Measurements from ENCODE around the gene ADAM10. TPM values are rescaled to one million over a fixed set of nuclear protein-coding genes. Genes with fewer than 3 reads are reported as not detected.

Gene ADAM10
- total RNA-seq, 6 donors from 2014 or later, result 64.5 to 139 (median 93.5) TPM

DNA sequence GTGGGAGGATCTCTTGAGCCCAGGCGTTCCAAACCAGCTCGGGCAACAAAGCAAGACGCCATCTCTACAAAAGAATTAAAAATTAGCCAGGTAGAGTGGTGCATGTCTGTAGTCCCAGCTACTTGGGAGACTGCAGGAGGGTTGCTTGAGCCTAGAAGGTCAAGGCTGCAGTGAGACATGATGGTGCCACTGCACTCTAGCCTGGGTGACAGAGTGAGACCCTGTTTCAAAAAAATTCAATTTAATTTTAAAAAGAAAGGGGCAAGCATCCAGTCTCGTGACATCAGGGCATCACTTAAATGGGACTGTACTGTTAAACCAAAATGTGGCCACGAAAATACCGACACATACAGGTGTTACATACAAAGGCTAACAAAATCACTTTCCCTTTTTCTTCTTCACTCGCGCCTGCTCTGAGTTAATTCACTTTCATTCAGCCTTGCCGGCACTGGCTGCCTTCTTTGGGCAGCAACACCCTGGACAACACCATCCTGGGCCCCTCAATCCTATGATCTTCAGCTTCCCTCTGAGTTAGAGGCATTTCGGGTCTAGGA lies 196.1 kb downstream of the ADAM10 start:
- no peaks in the 10 kb centered on the region for H3K36me3 ChIP-seq
- peaks cover 5 to 17% (median 9%) of the 10 kb centered on the region in 4 donors for H3K4me1 ChIP-seq
- WGBS, 2 donors, result 90 to 96% methylated on average over 10 of the region's 10 CpGs
- H3K27me3 ChIP-seq, result no peaks in the 10 kb centered on the region
- DNase-seq (no peak), ATAC-seq (ENCODE audit: low FRiP score in 2 of 2) (no peak)
- no peak overlapping the region for H3K27ac ChIP-seq
- H3K4me3 ChIP-seq, result no peak overlapping the region
- no peak for TF ChIP-seq POLR2AphosphoS5 (IDR thresholded peaks at IDR 0.05)
- TF ChIP-seq, protein P1, sequence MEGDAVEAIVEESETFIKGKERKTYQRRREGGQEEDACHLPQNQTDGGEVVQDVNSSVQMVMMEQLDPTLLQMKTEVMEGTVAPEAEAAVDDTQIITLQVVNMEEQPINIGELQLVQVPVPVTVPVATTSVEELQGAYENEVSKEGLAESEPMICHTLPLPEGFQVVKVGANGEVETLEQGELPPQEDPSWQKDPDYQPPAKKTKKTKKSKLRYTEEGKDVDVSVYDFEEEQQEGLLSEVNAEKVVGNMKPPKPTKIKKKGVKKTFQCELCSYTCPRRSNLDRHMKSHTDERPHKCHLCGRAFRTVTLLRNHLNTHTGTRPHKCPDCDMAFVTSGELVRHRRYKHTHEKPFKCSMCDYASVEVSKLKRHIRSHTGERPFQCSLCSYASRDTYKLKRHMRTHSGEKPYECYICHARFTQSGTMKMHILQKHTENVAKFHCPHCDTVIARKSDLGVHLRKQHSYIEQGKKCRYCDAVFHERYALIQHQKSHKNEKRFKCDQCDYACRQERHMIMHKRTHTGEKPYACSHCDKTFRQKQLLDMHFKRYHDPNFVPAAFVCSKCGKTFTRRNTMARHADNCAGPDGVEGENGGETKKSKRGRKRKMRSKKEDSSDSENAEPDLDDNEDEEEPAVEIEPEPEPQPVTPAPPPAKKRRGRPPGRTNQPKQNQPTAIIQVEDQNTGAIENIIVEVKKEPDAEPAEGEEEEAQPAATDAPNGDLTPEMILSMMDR (IDR thresholded peaks at IDR 0.05), result no peak
- no peak for TF ChIP-seq EP300 (IDR thresholded peaks at IDR 0.05)
- TF ChIP-seq POLR2A (IDR thresholded peaks at IDR 0.05), result no peak
- no peaks in the 10 kb centered on the region for H3K9me3 ChIP-seq

DNA sequence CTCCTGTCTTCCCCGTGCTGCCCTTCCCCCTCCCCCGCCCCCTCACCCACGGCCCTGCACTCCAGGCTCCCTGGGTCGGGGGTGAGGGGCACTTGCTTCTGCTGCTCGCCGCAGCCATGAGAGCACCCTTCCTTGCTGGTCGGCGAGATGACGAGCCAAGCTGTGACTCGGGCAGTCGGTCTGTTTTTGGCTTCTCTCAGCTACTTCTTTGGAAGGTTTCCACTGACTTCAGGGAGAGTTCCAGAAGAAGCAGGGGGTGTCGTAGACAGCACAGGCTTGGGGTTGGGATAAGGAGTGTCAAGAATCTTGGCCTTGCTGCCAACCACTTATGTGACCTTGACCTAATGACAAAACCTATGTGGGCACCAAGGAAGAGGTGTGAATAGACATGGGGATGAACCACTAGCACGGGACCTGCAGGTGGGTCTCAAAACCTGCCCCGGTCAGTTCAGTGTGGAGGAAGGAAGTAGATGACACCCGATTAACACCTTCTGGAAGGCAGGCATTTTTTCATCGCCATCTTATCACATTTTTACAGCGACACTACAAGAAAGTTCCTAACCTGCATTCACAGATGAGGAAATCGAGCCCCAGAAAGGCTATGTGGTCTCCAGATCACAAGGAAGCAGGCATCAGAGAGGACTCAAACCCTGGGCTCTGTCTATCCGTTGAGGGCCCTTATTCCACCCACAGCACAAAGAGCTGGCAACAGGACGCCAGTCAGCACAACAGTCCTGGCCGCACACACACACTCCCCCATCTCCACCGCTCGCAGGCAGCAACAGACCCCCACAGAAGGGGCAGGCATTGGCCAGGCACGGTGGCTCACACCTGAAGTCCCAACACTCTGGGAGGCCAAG lies 196.8 kb downstream of the ADAM10 start:
- Histone ChIP-seq H3K9me3 (no peaks in the 10 kb centered on the region), H3K4me3 (peak overlapping the region in 3 of 4 donors; percentile 6 to 34 (median 9)), H3K27ac (peak overlapping the region in 2 of 4 donors; percentile 62 to 77), H3K27me3 (no peaks in the 10 kb centered on the region), H3K36me3 (no peaks in the 10 kb centered on the region), H3K4me1 (peaks cover 5 to 17% (median 9%) of the 10 kb centered on the region in 4 donors)
- peak in 1 of 2 donors; percentile 38 for DNase-seq
- TF ChIP-seq POLR2AphosphoS5 (IDR thresholded peaks at IDR 0.05) (no peak), POLR2A (IDR thresholded peaks at IDR 0.05) (no peak), EP300 (IDR thresholded peaks at IDR 0.05) (no peak)
- TF ChIP-seq, protein P1 (IDR thresholded peaks at IDR 0.05), result no peak
- no peak for ATAC-seq (ENCODE audit: low FRiP score in 2 of 2)
- WGBS, 2 donors, result 81 to 83% methylated on average over 15 to 24 of the region's 24 CpGs

DNA sequence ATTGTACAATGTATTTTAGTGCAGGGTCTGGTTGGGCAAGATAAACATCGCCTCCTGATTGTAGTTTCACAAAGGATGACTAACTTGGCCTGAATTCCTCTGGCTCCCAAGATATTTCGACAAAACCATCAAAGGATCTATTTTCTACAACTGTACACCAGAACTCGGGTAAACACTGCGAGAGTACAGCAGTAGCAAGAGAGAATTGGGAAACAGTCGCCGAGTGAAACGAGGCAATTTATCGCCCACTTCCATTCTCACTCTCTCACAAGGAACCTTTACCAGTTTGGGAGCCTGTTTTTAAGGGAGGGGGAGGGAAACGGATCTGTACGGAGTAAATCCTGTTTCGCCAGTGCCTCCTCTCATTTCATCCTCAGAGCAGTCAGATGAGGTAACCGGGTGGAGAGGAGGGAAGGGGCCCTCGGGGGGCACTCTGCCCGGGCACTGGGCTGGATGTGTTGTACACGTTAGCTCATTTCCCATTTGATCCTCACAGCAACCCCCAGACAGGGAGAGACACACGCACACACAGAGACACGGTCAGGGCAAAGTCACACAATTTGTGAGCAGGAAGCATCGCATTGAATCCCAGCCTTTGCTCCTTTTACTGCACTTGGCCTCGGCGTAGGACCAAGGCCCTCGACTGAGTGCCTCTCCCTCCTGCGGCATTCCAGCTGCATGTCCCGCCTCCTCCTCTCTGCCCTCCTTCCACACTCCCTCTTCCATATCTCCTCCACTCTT lies 197.6 kb downstream of the ADAM10 start:
- peak overlapping the region in 2 of 4 donors; percentile 62 to 77 for H3K27ac ChIP-seq

DNA sequence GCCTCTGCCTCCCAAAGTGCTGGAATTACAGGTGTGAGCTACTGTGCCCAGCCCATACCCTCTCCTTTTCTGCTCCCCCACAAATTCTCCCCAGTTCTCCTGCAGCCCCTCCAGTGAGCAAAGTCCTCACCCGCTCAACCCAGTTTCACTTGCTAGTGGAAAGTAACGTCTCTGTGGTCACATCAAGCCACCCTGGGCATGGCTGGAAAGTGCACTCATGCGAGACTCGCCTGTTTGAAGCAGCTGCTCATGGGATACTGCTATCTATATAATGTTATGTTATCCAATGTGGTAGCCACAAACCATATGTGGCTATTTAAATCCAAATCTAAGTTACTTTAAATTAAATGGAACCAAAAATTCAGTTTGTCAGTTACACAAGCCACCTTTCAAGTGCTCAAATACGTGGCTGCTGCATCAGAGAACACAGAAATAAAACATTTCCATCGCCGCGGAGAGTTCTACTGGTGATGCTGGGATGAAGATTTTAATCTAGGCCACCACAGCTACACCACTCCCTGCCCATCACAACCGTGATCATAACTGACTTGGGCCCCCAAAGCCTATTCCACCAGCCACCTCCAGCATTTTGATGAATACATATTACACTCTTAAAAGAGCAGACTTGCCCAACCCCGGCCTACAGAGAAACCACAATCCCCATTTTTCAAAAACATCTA lies 198.3 kb downstream of the ADAM10 start:
- DNase-seq (no peak), ATAC-seq (ENCODE audit: low FRiP score in 2 of 2) (no peak)
- TF ChIP-seq EP300 (IDR thresholded peaks at IDR 0.05) (no peak), POLR2A (IDR thresholded peaks at IDR 0.05) (no peak), POLR2AphosphoS5 (IDR thresholded peaks at IDR 0.05) (no peak)
- TF ChIP-seq, protein P1 (IDR thresholded peaks at IDR 0.05), result no peak

More for the DNA sequence above, 197.6 kb downstream of the ADAM10 start:
- TF ChIP-seq POLR2AphosphoS5 (IDR thresholded peaks at IDR 0.05), result no peak
- no peak for TF ChIP-seq EP300 (IDR thresholded peaks at IDR 0.05)
- TF ChIP-seq, protein P1 (IDR thresholded peaks at IDR 0.05), result no peak
- no peak for TF ChIP-seq POLR2A (IDR thresholded peaks at IDR 0.05)
- H3K27me3 ChIP-seq, result no peaks in the 10 kb centered on the region
- no peaks in the 10 kb centered on the region for H3K36me3 ChIP-seq
- no peaks in the 10 kb centered on the region for H3K9me3 ChIP-seq
- ATAC-seq (ENCODE audit: low FRiP score in 2 of 2) (peak; percentile 50 to 73), DNase-seq (peak in 1 of 2 donors; percentile 44)
- H3K4me1 ChIP-seq, result peaks cover 5 to 17% (median 9%) of the 10 kb centered on the region in 4 donors
- H3K4me3 ChIP-seq, result peak overlapping the region in 3 of 4 donors; percentile 6 to 34 (median 9)
- WGBS, 2 donors, result 37 to 56% methylated on average over 23 of the region's 23 CpGs

More for the DNA sequence above, 198.3 kb downstream of the ADAM10 start:
- Histone ChIP-seq H3K4me1 (peaks cover 5 to 17% (median 9%) of the 10 kb centered on the region in 4 donors), H3K36me3 (no peaks in the 10 kb centered on the region), H3K27me3 (no peaks in the 10 kb centered on the region), H3K27ac (peak overlapping the region in 1 of 4 donors; percentile 62), H3K9me3 (no peaks in the 10 kb centered on the region), H3K4me3 (no peak overlapping the region)
- WGBS, 2 donors, result 78 to 80% methylated on average over 10 of the region's 10 CpGs
